ENCODE measurements around the gene DDIT4L.
"Not testable (repeated sequence)": the region's sequence is repeated elsewhere in the genome, so short reads cannot be mapped to it uniquely, and the experiment has no call there.

Gene DDIT4L, protein sequence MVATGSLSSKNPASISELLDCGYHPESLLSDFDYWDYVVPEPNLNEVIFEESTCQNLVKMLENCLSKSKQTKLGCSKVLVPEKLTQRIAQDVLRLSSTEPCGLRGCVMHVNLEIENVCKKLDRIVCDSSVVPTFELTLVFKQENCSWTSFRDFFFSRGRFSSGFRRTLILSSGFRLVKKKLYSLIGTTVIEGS

GRCh38 chr4:100189820-100190642 is at the start of gene DDIT4L:
Gene DDIT4L (minus strand): TSS chr4:100190468. CDS start chr4:100189983, 485 bp downstream.
- DNase-seq: no peak

GRCh38 chr4:100240008-100240407 is 49.7 kb upstream of the DDIT4L start:
- no peak for DNase-seq

DNA sequence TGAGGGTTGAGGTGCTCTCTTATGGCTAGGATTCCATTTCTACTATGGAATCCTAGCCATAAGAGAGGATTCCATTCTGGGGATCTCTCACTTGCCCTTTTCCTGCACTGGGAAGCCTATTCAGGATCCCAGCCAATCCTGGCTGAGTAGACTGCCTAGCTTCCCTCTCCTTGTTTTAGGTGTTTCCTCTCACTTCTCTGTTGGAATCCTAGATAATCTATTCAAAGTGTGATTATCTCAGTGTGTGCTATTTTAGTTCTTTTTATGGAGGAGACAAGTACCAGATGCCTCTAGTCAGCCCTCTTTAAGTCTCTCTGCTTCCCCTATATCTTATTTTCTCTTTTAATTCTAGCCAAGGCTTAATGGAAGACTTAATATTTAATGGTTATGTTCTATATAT is 34.5 kb upstream of the DDIT4L start:
- no peak for DNase-seq

DNA sequence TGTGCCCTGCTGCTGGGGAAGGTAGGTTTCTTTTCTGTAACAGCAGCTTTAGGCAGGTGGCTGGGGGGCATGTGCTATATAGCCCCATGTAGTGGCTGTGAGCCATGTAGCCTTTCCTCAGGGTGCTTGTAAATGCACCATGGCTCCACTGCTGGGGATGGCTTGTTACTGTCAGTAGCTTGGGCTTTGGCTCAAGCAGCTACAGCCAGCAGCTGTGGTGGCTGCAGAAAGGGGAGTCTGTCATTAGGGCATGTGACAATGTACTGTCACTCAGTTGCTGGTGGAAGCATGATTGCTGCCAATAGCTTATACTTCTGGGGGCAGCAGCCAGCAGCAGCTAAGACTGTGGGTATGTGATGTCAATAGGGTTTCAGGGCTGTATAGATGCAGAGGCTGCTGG is 33.9 kb upstream of the DDIT4L start:
- no peak for DNase-seq

GRCh38 chr4:100208964-100209363 is 18.7 kb upstream of the DDIT4L start:
- no peak for DNase-seq

DNA sequence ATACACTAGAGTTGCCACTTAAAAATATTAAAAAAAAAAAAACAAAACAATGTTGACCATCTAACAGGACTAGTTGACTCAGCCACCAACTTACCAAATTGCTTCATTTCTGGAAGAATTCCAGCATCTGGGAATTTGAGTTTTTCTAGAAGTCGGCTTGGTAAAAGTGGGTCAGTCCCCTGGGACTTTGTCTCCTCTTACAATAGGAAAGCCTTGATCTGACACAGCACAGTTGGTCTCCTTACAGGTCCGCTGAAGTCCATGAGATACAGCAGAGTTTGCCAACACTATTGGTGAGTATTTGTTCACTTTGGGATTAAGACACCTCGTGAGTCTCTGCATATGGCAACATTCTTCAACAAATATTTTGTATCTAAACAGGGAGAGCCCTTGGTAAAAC is 18.2 kb upstream of the DDIT4L start:
- no peak for DNase-seq

DNA sequence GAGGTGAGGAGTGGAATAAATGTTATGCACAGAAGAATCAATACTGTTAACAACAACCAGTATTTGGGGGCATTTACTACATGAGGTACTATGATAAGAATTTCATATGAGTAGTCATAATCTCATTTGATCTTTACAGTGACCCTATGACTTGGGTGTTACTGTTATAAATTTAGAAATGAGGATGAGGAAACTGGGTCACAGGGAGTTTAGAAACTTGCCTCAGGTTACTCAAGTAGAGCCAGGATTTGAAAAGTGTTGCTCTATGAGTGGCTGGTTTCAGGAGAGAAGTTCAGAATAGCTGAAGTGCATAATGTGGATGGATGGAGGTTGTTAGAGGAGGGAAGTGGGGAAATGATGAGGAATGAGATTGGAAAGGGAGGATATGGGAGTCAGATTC is 16.6 kb upstream of the DDIT4L start:
- DNase-seq: no peak

DNA sequence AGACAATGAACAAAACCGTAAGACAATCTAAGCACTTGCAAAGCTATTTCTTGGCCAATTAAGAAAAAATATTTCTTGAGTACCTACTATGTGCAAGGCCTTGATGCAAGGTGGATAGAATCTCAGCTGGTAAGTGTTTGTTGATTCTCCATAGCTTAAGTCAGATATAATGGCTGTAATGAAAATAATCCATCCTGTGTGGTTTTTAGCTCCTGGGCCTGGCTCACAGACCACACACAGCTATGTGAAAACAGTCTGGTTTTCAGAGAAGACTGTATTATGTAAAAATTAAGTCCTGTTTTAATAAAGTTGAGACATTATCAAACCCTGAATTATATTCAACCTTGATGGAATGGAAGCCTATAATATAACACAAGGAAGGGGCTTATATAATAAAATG is 7.8 kb upstream of the DDIT4L start:
- no peak for DNase-seq

DNA sequence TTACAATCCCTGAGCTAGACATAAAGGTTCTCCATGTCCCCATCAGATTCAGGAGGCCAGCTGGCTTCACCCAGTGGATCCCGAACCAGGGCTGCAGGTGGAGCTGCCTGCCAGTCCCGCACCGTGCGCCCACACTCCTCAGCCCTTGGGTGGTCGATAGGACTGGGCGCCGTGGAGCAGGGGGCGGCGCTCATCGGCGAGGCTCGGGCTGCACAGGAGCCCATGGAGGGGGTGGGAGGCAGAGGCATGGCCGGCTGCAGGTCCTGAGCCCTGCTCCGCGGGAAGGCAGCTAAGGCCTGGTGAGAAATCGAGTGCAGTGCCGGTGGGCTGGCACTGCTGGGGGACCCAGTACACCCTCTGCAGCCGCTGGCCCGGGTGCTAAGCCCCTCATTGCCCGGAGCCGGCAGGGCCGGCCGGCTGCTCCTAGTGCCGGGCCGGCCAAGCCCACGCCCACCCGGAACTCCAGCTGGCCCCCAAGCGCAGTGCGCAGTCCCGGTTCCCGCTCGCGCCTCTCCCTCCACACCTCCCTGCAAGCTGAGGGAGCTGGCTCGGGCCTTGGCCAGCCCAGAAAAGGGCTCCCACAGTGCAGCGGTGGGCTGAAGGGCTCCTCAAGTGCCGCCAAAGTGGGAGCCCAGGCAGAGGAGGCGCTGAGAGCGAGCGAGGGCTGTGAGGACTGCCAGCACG is 6.3 kb upstream of the DDIT4L start:
- not testable (repeated sequence) for DNase-seq

- peak in 1 of 6 experiments; percentile 0 for DNase-seq
Observed at GRCh38 chr4:100190643-100191600, 654 bp upstream of the DDIT4L start.

- DNase-seq: no peak
Observed at GRCh38 chr4:100188829-100189228, 1.4 kb downstream of the DDIT4L start.

DNA sequence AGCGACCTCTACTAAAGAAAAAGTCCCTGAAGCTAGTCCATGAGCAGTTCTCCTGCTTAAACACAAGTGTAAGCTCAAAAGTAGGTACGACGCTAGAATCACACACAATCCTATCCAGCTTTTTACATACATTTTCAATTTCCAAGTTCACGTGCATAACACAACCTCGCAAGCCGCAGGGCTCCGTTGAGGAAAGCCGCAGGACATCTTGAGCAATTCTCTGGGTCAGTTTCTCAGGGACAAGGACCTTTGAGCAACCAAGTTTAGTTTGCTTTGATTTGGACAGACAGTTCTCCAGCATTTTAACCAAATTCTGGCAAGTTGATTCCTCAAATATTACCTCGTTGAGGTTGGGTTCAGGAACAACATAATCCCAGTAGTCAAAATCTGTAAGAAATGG is 2.5 kb downstream of the DDIT4L start:
- no peak for DNase-seq

DNA sequence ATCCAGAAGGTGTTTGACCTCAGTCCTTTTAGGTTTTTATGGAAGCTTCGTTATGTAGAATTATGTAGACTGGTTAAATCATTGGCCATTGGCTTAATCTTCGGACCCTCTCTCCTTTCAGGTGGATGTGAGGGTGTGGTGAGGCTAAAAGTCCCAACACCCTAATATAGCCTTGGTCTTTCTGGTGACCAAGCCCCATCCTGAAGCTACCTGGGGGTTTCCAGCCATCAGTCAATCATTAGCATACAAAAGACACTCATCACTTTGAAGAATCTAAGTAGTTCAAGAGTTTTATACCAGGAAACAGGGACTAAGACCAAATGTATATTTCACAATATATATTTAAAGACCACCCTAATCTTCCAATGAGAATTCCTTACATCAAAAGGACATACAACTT is 5.5 kb downstream of the DDIT4L start:
- no peak for DNase-seq

- DNase-seq: no peak
Observed at GRCh38 chr4:100177855-100178254, 12.4 kb downstream of the DDIT4L start.

GRCh38 chr4:100177126-100177525 is 13.1 kb downstream of the DDIT4L start:
- DNase-seq: no peak

GRCh38 chr4:100175858-100176257 is 14.4 kb downstream of the DDIT4L start:
- no peak for DNase-seq

- DNase-seq: no peak
Observed at GRCh38 chr4:100174985-100175383, 15.3 kb downstream of the DDIT4L start.

- no peak for DNase-seq
Observed at GRCh38 chr4:100170986-100171385, 19.3 kb downstream of the DDIT4L start.

GRCh38 chr4:100169491-100170485 is 20.5 kb downstream of the DDIT4L start:
- DNase-seq: no peak

GRCh38 chr4:100168521-100168920 is 21.7 kb downstream of the DDIT4L start:
- no peak for DNase-seq

DNA sequence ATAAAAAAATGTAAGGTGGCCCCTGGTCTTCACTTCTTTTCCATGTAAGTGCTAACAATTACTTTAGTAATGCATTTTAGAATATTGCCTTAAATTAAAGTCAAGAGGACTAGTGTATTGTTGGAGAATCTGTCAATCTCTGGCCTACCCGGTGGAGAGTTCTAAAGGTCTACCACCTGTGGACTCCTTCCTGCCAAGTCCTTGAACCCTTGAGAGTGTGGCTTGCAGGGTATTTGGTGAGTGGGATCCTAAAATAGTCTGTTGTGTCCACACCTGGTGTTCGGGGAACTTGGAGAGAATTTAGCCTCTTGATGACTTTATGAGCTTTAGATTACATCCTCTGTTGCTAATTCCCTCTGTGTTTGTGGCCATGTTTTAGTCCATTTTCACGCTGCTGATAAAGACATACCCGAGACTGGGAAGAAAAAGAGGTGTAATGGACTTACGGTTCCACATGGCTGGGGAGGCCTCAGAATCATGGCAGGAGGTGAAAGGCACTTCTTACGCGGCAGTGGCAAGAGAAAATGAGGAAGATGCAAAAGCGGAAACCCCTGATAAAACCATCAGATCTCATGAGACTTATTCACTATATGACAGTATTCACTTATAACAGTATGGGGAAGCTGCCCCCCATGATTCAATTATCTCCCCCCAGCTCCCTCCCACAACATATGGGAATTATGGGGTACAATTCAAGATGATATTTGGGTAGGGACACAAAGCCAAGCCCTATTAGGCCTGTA is 23.8 kb downstream of the DDIT4L start:
- no peak for DNase-seq

Measured in stimulated activated naive CD4-positive, alpha-beta T cell (primary cell).